Endothelial cell of umbilical vein (primary cell): ENCODE data around the gene CIZ1. TPM values are rescaled to one million over a fixed set of nuclear protein-coding genes. Genes with fewer than 3 reads are reported as not detected.
A peak's percentile ranks its signal among the peaks of the same experiment; 100 is the strongest.

Experiments
- BruUV-seq: library from RNA; stranded (reverse); fragments of 400-500 nt; replicated peaks from 2 replicates; lab custom pipeline; 2021; lab: Mats Ljungman, UMichigan
- CTCF ChIA-PET: fragments of 300-600, 350-600 bp; sonication (Branson Sonifier 250); formaldehyde crosslinking; loops from one replicate; lab custom pipeline; 2021; ENCODE audit warnings: antibody characterized with exemption, inconsistent platforms; lab: Charles Lee
- POLR2A ChIA-PET: fragments of 300-600, 350-600 bp; sonication (Branson Sonifier 250); formaldehyde crosslinking; loops from one replicate; lab custom pipeline; 2021; ENCODE audit warnings: antibody characterized with exemption, inconsistent platforms; lab: Charles Lee
- DNase-seq: peaks from one replicate; pipeline ENCODE4 v3.0.0-alpha.2; 2011; ENCODE audit warnings: low read depth, low spot score
- FAIRE-seq: peaks from 2 replicates; lab custom pipeline; 2011; peaks lifted over from hg19 to GRCh38; lab: Jason Lieb, UNC
- H2AFZ ChIP-seq: 2 replicates; pipeline ENCODE4 v1.6.0; 2012; ENCODE audit warnings: low read depth, low read length, control low read depth, inconsistent platforms
- H3K27ac ChIP-seq: 2 replicates; pipeline ENCODE4 v1.5.1; 2011; ENCODE audit warnings: low read depth, mild to moderate bottlenecking, control low read depth, low read length, moderate library complexity; ENCODE audit not compliant: insufficient read depth
- H3K27me3 ChIP-seq, 2 experiments: 2 replicates each; pipeline versions ENCODE4 v1.6.0 to v1.6.1; 2011; ENCODE audit warnings: low read length in 2 of 2, mixed read lengths in 1 of 2; ENCODE audit not compliant: control insufficient read depth in 2 of 2, insufficient read depth in 2 of 2
- H3K36me3 ChIP-seq, 2 experiments: 2 replicates in 1 of 2; 3 replicates in 1 of 2; pipeline ENCODE4 v1.5.1; 2011; ENCODE audit warnings: low read length in 2 of 2, mild to moderate bottlenecking in 1 of 2, moderate library complexity in 1 of 2; ENCODE audit not compliant: control insufficient read depth in 2 of 2, insufficient read depth in 2 of 2; ENCODE audit errors: extremely low read depth in 1 of 2
- H3K4me1 ChIP-seq: 3 replicates; pipeline ENCODE4 v1.5.1; 2011; ENCODE audit warnings: mild to moderate bottlenecking, low read length; ENCODE audit not compliant: control insufficient read depth, insufficient read depth; ENCODE audit errors: extremely low read depth
- H3K4me2 ChIP-seq: 2 replicates; pipeline ENCODE4 v1.6.1; 2011; ENCODE audit warnings: low read length, control low read depth, mixed read lengths; ENCODE audit not compliant: insufficient read depth
- H3K4me3 ChIP-seq, 3 experiments: fragments of 200-600 bp in 1 of 3; sonication (generic), shearing (Covaris generic) in 1 of 3; replicated peaks in 1 of 3; 2 replicates each; pipeline ENCODE4 v1.5.1; 2011 to 2016; ENCODE audit warnings: control low read depth in 3 of 3, low read length in 3 of 3, mild to moderate bottlenecking in 2 of 3, inconsistent platforms in 1 of 3, low read depth in 1 of 3, moderate library complexity in 1 of 3; ENCODE audit not compliant: insufficient read depth in 1 of 3
- H3K79me2 ChIP-seq: 2 replicates; pipeline ENCODE4 v1.6.0; 2012; ENCODE audit warnings: low read length, inconsistent platforms; ENCODE audit not compliant: control insufficient read depth, insufficient read depth
- H3K9ac ChIP-seq: replicated peaks from 2 replicates; pipeline ENCODE3; 2011; ENCODE audit warnings: low read length, control low read depth; ENCODE audit not compliant: insufficient read depth; ENCODE audit errors: extremely low read depth
- H3K9me1 ChIP-seq: replicated peaks from 3 replicates; pipeline ENCODE4 v1.6.0; 2011; ENCODE audit warnings: mild to moderate bottlenecking, low read length; ENCODE audit not compliant: control insufficient read depth, insufficient read depth; ENCODE audit errors: extremely low read depth
- H3K9me3 ChIP-seq: replicated peaks from 2 replicates; pipeline ENCODE4 v1.5.1; 2012; ENCODE audit warnings: low read length, inconsistent platforms; ENCODE audit not compliant: control insufficient read depth, insufficient read depth
- H4K20me1 ChIP-seq: replicated peaks from 2 replicates; pipeline ENCODE3; 2011; ENCODE audit warnings: mild to moderate bottlenecking, low read length; ENCODE audit not compliant: control insufficient read depth, insufficient read depth; ENCODE audit errors: extremely low read depth
- CTCF ChIP-seq, 2 donors: IDR thresholded peaks; 1 replicate in 1 of 2; 2 replicates in 1 of 2; pipeline ENCODE4 v1.5.1; 2011; ENCODE audit warnings: low read length in 2 of 2, mild to moderate bottlenecking in 2 of 2, moderate library complexity in 2 of 2, control low read depth in 1 of 2, inconsistent platforms in 1 of 2, low read depth in 1 of 2; ENCODE audit not compliant: insufficient read depth in 1 of 2; ENCODE audit errors: extremely low read depth in 1 of 2
- EZH2 ChIP-seq: IDR thresholded peaks from 2 replicates; pipeline ENCODE4 v1.6.1; 2012; ENCODE audit warnings: borderline replicate concordance, low read depth, mild to moderate bottlenecking, moderate library complexity, low read length, inconsistent platforms; ENCODE audit not compliant: severe bottlenecking
- FOS ChIP-seq: IDR thresholded peaks from 2 replicates; pipeline ENCODE4 v1.6.1; 2011; ENCODE audit warnings: mild to moderate bottlenecking, low read length, moderate library complexity, borderline replicate concordance; ENCODE audit not compliant: insufficient read depth
- GATA2 ChIP-seq: IDR thresholded peaks from 2 replicates; pipeline ENCODE4 v1.7.0; 2011; ENCODE audit warnings: low read depth, mild to moderate bottlenecking, moderate library complexity, mixed read lengths, low read length; ENCODE audit not compliant: insufficient read length, insufficient read depth
- JUN ChIP-seq: IDR thresholded peaks from 2 replicates; pipeline ENCODE4 v1.6.1; 2011; ENCODE audit warnings: borderline replicate concordance, low read depth; ENCODE audit not compliant: insufficient read length, insufficient read depth
- MAX ChIP-seq: IDR thresholded peaks from 2 replicates; pipeline ENCODE4 v1.6.1; 2011; ENCODE audit not compliant: insufficient read depth, insufficient read length
- MYC ChIP-seq: IDR thresholded peaks from one replicate; pipeline ENCODE4 v1.6.1; 2011; ENCODE audit warnings: mild to moderate bottlenecking, low read depth, low read length
- POLR2A ChIP-seq: IDR thresholded peaks from 2 replicates; pipeline ENCODE4 v1.6.1; 2012; ENCODE audit warnings: low read depth, mild to moderate bottlenecking, control low read depth, low read length
- POLR2AphosphoS5 ChIP-seq: IDR thresholded peaks from 2 replicates; pipeline ENCODE4 v1.6.1; 2012; ENCODE audit warnings: low read depth, mild to moderate bottlenecking, control low read depth, low read length, moderate library complexity; ENCODE audit not compliant: insufficient read depth
- dilution Hi-C: fragments of 300-500 bp; cut with MboI; formaldehyde crosslinking; loops from one replicate; pipeline ENCODE4 v1.15.0; 2019; ENCODE audit warnings: low sequenced_read_pairs; ENCODE audit not compliant: extremely low pct_ligation_motif_present
- intact Hi-C: fragments of 100-400 bp; cut with micrococcal nuclease; formaldehyde crosslinking; loops from one replicate; pipeline ENCODE4 v1.10.0; 2022
- polyA plus RNA-seq, 4 experiments: library from polyadenylated mRNA; depleted of rRNA in 3 of 4; stranded (reverse) in 3 of 4; unstranded in 1 of 4; fragments of >200 nt; gene quantifications; 2 replicates each; pipeline versions ENCODE4 v1.2.1 to v1.2.3, GENCODE V29; 2011 to 2012; ENCODE audit warnings: missing spikeins in 1 of 4
- total RNA-seq: library from RNA; stranded (reverse); gene quantifications from 2 replicates; pipeline ENCODE4 v1.2.3, GENCODE V29; 2021

Gene CIZ1
- total and polyA plus RNA-seq, 2 donors (not counting 3 experiments of a cell fraction or from before 2014, with no cell fraction given), result 88.3 to 150 TPM

- H3K27ac ChIP-seq, result peak within 1 kb of the TSS; percentile 35
- H3K79me2 ChIP-seq, result no peaks in the 10 kb centered on the region
- intact Hi-C loops, result loop anchor here (1.0 to 2.0 kb wide), 3 partner anchors 31 to 116 kb away; partner anchors contain the start of genes CIZ1, GOLGA2 and SWI5
- peak within 1 kb of the TSS; percentile 63 for H3K4me2 ChIP-seq
- no peaks in the 10 kb centered on the region for H3K27me3 ChIP-seq
- H3K9me1 ChIP-seq, result no peaks in the 10 kb centered on the region
- DNase-seq, result peak; percentile 91
- H3K4me3 ChIP-seq, result peak within 1 kb of the TSS; percentile 78 to 86 (median 80)
- CTCF ChIA-PET, result interaction anchor here (1.4 kb wide), 2 partner anchors 9 to 35 kb away, joined by 7 to 8 read pairs; no protein-coding TSS in a partner anchor
- dilution Hi-C loops, result no loop called here
- no peaks in the 10 kb centered on the region for H4K20me1 ChIP-seq
- H3K9me3 ChIP-seq, result no peaks in the 10 kb centered on the region
- TF ChIP-seq MAX, result no peak
- peak; percentile 91 for TF ChIP-seq POLR2A
- peak; percentile 84 for TF ChIP-seq POLR2AphosphoS5
- BruUV-seq, result no TSS peak
- peak within 1 kb of the TSS; percentile 60 for H3K9ac ChIP-seq
- H2AFZ ChIP-seq, result peak within 1 kb of the TSS; percentile 89
- peaks cover 11% of the 10 kb centered on the region for H3K4me1 ChIP-seq
- POLR2A ChIA-PET, result interaction anchor here (0.6 kb wide), 1 partner anchor 90 kb away, joined by 3 read pairs; no protein-coding TSS in a partner anchor
- peaks cover 4 to 25% of the 10 kb centered on the region in 2 experiments for H3K36me3 ChIP-seq
- FAIRE-seq, result peak; percentile 95
Measured at GRCh38 chr9:128159784-128160602, 31.4 kb downstream of the CIZ1 start, which contains the start of gene BBLN. TSS of gene BBLN (plus strand) at chr9:128160265. CDS start at chr9:128160408, 143 bp downstream.

- peak overlapping the region; percentile 17 for H3K9ac ChIP-seq
- POLR2A ChIA-PET, result no interaction called here
- peak overlapping the region; percentile 32 for H3K27ac ChIP-seq
Measured at GRCh38 chr9:128159522-128159783, 31.9 kb downstream of the CIZ1 start.

More at GRCh38 chr9:128159522-128159783, 31.9 kb downstream of the CIZ1 start:
- intact Hi-C loops, result no loop called here
- H3K4me3 ChIP-seq, result peak overlapping the region in 2 of 3 experiments; percentile 40 to 86
- peaks cover 11% of the 10 kb centered on the region for H3K4me1 ChIP-seq
- H3K27me3 ChIP-seq, result no peaks in the 10 kb centered on the region
- H3K79me2 ChIP-seq, result no peaks in the 10 kb centered on the region
- no peaks in the 10 kb centered on the region for H3K9me1 ChIP-seq
- TSS peak; percentile 50 for BruUV-seq
- TF ChIP-seq GATA2 (no peak), CTCF (IDR thresholded peaks at IDR 0.05; ENCODE audit: extremely low read depth in 1 of 2, insufficient read depth in 1 of 2, low read depth in 1 of 2, low read length in 2 of 2) (no peak), EZH2 (no peak), FOS (no peak), POLR2AphosphoS5 (no peak), POLR2A (no peak), MAX (no peak), MYC (no peak), JUN (no peak)
- peak overlapping the region; percentile 63 for H3K4me2 ChIP-seq
- CTCF ChIA-PET, result interaction anchor here (1.4 kb wide), 2 partner anchors 9 to 35 kb away, joined by 7 to 8 read pairs; no protein-coding TSS in a partner anchor
- H2AFZ ChIP-seq, result peak overlapping the region; percentile 89
- dilution Hi-C loops, result no loop called here
- peaks cover 4 to 24% of the 10 kb centered on the region in 2 experiments for H3K36me3 ChIP-seq
- H4K20me1 ChIP-seq, result no peaks in the 10 kb centered on the region
- no peaks in the 10 kb centered on the region for H3K9me3 ChIP-seq
- DNase-seq (no peak), FAIRE-seq (no peak)
